Heart left ventricle (tissue), 16 donors: ENCODE data around the gene RNF130. TPM values are rescaled to one million over a fixed set of nuclear protein-coding genes. Genes with fewer than 3 reads are reported as not detected.

Experiments
- ATAC-seq, 4 donors: fragments of 200-7000 bp; cut with Tn5 transposase; one replicate each; pipeline ENCODE4 v1.9.1; 2020 to 2022; ENCODE audit warnings: moderate library complexity in 4 of 4, mild to moderate bottlenecking in 3 of 4, moderate number of reproducible peaks in 1 of 4
- DNase-seq, 5 donors: peaks; one replicate each; pipeline ENCODE4 v3.0.0-alpha.2; 2020
- H3K27ac ChIP-seq, 12 donors: fragments of 200-600 bp; sonication (generic) in 4 of 12; one replicate each; pipeline versions ENCODE4 v1.5.0 to v1.8.0; 2016 to 2022; ENCODE audit warnings: mild to moderate bottlenecking in 2 of 12
- H3K27me3 ChIP-seq, 9 donors: fragments of 200-600 bp; sonication (generic) in 2 of 9; one replicate each; pipeline versions ENCODE4 v1.5.1 to v1.8.0; 2016 to 2022; ENCODE audit warnings: mild to moderate bottlenecking in 3 of 9
- H3K36me3 ChIP-seq, 9 donors: fragments of 200-600 bp; sonication (generic) in 2 of 9; one replicate each; pipeline versions ENCODE4 v1.5.0 to v1.8.0; 2018 to 2022; ENCODE audit warnings: mild to moderate bottlenecking in 2 of 9
- H3K4me1 ChIP-seq, 12 donors: fragments of 200-600 bp; sonication (generic) in 4 of 12; one replicate each; pipeline versions ENCODE4 v1.5.0 to v1.8.0; 2016 to 2022; ENCODE audit warnings: mild to moderate bottlenecking in 3 of 12
- H3K4me3 ChIP-seq, 12 donors: fragments of 200-600 bp; sonication (generic) in 4 of 12; one replicate each; pipeline versions ENCODE4 v1.5.0 to v1.8.0; 2017 to 2022; ENCODE audit warnings: mild to moderate bottlenecking in 9 of 12, moderate library complexity in 4 of 12
- H3K9me3 ChIP-seq, 12 donors: fragments of 200-600 bp; sonication (generic) in 4 of 12; one replicate each; pipeline versions ENCODE4 v1.5.0 to v1.8.0; 2016 to 2022; ENCODE audit warnings: mild to moderate bottlenecking in 1 of 12
- POLR2A ChIP-seq, 2 donors: fragments of 450-650 bp; IDR thresholded peaks; one replicate each; pipeline ENCODE4 v1.6.1; 2017; ENCODE audit warnings: antibody characterized with exemption in 2 of 2, mild to moderate bottlenecking in 2 of 2, moderate library complexity in 2 of 2
- WGBS, 4 donors: extraction: QIAGEN DNeasy Blood & Tissue Kit in 2 of 4; methylation state at CpG; one replicate each; pipeline versions ENCODE4 v1.1.5 to v1.1.7; 2013 to 2018; 5-methylcytosine and 5-hydroxymethylcytosine counted together
- intact Hi-C, 10 donors: fragments of 100-400 bp; cut with DNase I; formaldehyde crosslinking; loops; one replicate each; pipeline versions ENCODE4 v1.11.1 to v1.14.2; 2022
- polyA plus RNA-seq, 2 donors: library from polyadenylated mRNA; stranded (reverse); fragments of 200-250 nt; gene quantifications; one replicate each; pipeline ENCODE4 v1.2.3, GENCODE V29; 2013
- total RNA-seq, 9 donors: library from RNA; depleted of rRNA in 2 of 9; stranded (reverse); fragments of >200 nt in 2 of 9; fragmentation: NEBNext Ultra II Directional in 3 of 9; extraction: Animal tissue kit (Norgen Biotek cat#: 25700) in 3 of 9; gene quantifications; one replicate each; pipeline versions ENCODE4 v1.1.0 to v1.2.4, GENCODE V29; 2016 to 2023
- TF ChIP-seq, protein P1 (sequence below), 12 donors: fragments of 200-600 bp; sonication (generic) in 4 of 12; IDR thresholded peaks; one replicate each; pipeline versions ENCODE4 v1.5.0 to v1.8.0; 2018 to 2022; ENCODE audit warnings: antibody characterized with exemption in 12 of 12, mild to moderate bottlenecking in 5 of 12
- donor health status: ischemic (EF 13 %, LVEDD 7.1; RV severe dilation, severe dysfunction).
- donor health status: healthy with polysubstance abuse.
- donor health status: DM: no; HTN: yes; CAD: no.
- donor health status: DM: no; HTN: no; CAD: no.
- donor health status: ischemic (EF 25% LVEDD 6.9; RV normal size, moderate dysfunction).
- donor health status: ischemic (EF 25% LVEDD 5.7; RV mildly dilated, moderate dysfunction).
- donor health status: healthy.
- donor health status: DM: yes; HTN: yes; CAD: no.
- donor health status: ischemic (EF 35%, LVEDD 5.7; RV mildly dilated, moderate dysfunction).
- donor health status: nonischemic (EF 11% LVEDD 7.7; RV severe dilation, severe dysfunction).
- donor health status: DM: yes; HTN: yes; CAD: no.
- donor health status: PGD.
- donor health status: ischemic (EF 29% LVEDD 5.4; RV normal size, mild dysfunction).
- donor health status: nonischemic (EF 23%, LVEDD 6.1; RV moderate dilation, normal function).

Gene RNF130
- total and polyA plus RNA-seq, 11 donors: 26.3 to 76.2 (median 38.7) TPM

DNA sequence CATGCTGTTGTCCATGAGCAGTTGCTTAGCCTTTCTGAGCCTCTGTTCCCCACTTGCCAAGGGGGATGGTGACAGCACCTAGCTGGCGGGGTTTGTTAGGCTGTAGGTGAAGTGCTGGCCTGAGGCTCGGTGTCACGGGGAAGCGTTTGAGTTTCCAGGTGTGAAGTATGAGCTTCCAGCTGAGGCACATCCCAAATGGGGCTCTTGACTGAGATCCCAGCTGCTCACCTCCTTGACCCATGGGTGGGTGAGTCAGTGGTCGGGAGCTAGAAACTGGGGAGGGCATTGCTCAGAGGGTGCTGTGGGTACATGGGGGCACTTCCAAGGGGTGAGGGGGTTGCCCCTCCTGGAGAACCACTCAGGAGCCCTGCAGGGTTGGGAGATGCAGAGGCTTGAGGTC lies 26.4 kb upstream of the RNF130 start:
- DNase-seq (no peak), ATAC-seq (no peak)
- H3K9me3 ChIP-seq: no peaks in the 10 kb centered on the region
- no peaks in the 10 kb centered on the region for H3K36me3 ChIP-seq
- 80 to 87% (median 86%) methylated on average over 4 to 5 of the region's 5 CpGs for WGBS, 4 donors
- peaks cover 0 to 12% (median 0%) of the 10 kb centered on the region in 12 donors for H3K4me1 ChIP-seq
- no peak for TF ChIP-seq POLR2A (IDR thresholded peaks at IDR 0.05)
- TF ChIP-seq, protein P1, sequence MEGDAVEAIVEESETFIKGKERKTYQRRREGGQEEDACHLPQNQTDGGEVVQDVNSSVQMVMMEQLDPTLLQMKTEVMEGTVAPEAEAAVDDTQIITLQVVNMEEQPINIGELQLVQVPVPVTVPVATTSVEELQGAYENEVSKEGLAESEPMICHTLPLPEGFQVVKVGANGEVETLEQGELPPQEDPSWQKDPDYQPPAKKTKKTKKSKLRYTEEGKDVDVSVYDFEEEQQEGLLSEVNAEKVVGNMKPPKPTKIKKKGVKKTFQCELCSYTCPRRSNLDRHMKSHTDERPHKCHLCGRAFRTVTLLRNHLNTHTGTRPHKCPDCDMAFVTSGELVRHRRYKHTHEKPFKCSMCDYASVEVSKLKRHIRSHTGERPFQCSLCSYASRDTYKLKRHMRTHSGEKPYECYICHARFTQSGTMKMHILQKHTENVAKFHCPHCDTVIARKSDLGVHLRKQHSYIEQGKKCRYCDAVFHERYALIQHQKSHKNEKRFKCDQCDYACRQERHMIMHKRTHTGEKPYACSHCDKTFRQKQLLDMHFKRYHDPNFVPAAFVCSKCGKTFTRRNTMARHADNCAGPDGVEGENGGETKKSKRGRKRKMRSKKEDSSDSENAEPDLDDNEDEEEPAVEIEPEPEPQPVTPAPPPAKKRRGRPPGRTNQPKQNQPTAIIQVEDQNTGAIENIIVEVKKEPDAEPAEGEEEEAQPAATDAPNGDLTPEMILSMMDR (IDR thresholded peaks at IDR 0.05): no peak
- no peak overlapping the region for H3K27ac ChIP-seq
- H3K4me3 ChIP-seq: no peak overlapping the region
- intact Hi-C loops: loop anchor here in 1 of 10 donors (10.0 kb wide), 1 partner anchor 183 kb away; no protein-coding TSS in a partner anchor
- peaks cover 0 to 14% (median 0%) of the 10 kb centered on the region in 9 donors for H3K27me3 ChIP-seq

DNA sequence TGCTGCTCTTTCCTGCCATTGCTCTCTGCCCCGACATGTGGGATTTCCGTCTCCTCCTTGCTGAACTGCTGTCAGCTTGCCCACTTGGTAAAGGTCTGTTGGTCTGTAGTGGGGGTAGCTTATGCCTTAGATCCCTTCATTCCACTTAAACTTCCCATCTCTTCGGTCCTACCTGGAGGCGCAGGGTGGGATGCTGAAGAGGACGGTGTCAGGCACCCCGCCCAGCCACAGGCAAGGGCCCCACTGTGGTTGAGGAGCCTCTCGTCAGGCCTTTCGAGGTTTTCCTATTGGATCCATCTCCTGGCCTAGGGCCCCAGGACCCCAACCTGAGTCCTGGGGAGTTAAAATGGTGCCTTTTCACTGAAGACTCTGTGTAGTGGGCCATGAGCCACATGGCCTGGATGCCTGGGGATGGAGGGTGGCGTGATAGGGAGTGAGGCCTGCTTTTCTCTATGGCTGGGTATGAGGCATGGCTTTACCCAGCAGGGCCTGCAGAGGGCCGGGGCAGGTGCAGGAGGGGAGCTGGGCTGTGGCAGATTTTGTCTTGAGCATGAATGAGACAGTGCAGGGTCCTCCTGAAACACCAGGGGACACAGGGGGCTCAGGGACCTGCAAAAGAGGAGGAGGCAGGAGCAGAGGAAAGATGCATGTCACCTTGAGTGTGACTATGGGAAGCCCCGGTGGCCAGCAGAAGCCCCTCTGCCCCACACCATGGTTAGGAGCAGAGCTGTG lies 25.8 kb upstream of the RNF130 start:
- TF ChIP-seq, protein P1 (IDR thresholded peaks at IDR 0.05): no peak
- no peak for TF ChIP-seq POLR2A (IDR thresholded peaks at IDR 0.05)
- DNase-seq (no peak), ATAC-seq (no peak)
- peaks cover 0 to 12% (median 0%) of the 10 kb centered on the region in 12 donors for H3K4me1 ChIP-seq
- WGBS, 4 donors: 86 to 93% (median 92%) methylated on average over 10 to 11 of the region's 11 CpGs
- no peaks in the 10 kb centered on the region for H3K36me3 ChIP-seq
- peaks cover 0 to 14% (median 0%) of the 10 kb centered on the region in 9 donors for H3K27me3 ChIP-seq
- no peak overlapping the region for H3K4me3 ChIP-seq
- no peak overlapping the region for H3K27ac ChIP-seq
- H3K9me3 ChIP-seq: no peaks in the 10 kb centered on the region
- intact Hi-C loops: loop anchor here in 1 of 10 donors (10.0 kb wide), 1 partner anchor 183 kb away; no protein-coding TSS in a partner anchor

DNA sequence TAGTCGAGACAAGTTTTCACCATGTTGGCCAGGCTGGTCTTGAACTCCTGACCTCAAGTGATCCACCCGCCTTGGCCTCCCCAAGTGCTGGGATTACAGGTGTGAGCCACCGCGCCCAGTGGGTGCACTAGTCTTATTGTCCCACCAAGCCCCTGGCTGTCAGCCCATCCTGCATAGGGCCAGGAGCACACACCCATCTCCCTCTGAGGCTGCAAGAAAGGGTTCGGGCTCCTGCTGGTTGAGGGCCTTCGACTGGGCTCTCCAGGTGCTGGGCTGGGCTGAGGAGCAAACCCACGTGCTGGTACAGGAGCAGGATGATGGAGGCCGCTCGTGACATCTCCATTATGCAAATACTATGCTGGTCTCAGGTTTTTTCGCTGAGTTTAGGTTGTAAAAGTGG lies 25.1 kb upstream of the RNF130 start:
- H3K9me3 ChIP-seq: no peaks in the 10 kb centered on the region
- H3K27me3 ChIP-seq: peaks cover 0 to 14% (median 0%) of the 10 kb centered on the region in 9 donors
- TF ChIP-seq, protein P1 (IDR thresholded peaks at IDR 0.05): no peak
- TF ChIP-seq POLR2A (IDR thresholded peaks at IDR 0.05): no peak
- no peak overlapping the region for H3K4me3 ChIP-seq
- intact Hi-C loops: loop anchor here in 1 of 10 donors (10.0 kb wide), 1 partner anchor 182 kb away; no protein-coding TSS in a partner anchor
- no peak overlapping the region for H3K27ac ChIP-seq
- no peak for ATAC-seq
- no peak for DNase-seq
- WGBS, 4 donors: 87 to 93% (median 89%) methylated on average over 8 to 10 of the region's 10 CpGs
- H3K4me1 ChIP-seq: peaks cover 0 to 12% (median 0%) of the 10 kb centered on the region in 12 donors
- H3K36me3 ChIP-seq: no peaks in the 10 kb centered on the region

DNA sequence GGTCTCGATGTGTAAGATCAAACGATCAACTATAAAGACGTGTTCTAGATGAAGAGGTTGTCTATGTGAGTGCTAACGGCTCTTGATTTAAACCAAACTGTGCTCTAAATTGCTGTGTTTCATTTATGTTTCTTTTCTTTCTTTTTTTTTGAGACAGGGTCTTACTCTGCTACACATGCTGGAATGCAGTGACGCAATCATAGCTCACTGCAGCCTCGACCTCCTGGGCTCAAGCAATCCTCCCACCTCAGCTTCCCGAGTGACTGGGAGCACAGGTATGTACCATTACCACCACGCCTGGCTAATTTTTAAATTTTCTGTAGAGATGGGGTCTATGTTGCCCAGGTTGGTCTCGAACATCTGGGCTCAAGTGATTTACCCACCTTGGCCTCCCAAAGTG lies 24.0 kb upstream of the RNF130 start:
- Histone ChIP-seq H3K4me1 (peaks cover 0 to 19% (median 5%) of the 10 kb centered on the region in 12 donors), H3K27me3 (peaks cover 0 to 5% (median 0%) of the 10 kb centered on the region in 9 donors), H3K4me3 (no peak overlapping the region), H3K9me3 (no peaks in the 10 kb centered on the region), H3K27ac (no peak overlapping the region), H3K36me3 (no peaks in the 10 kb centered on the region)
- TF ChIP-seq POLR2A (IDR thresholded peaks at IDR 0.05): no peak
- TF ChIP-seq, protein P1 (IDR thresholded peaks at IDR 0.05): no peak
- intact Hi-C loops: loop anchor here in 1 of 10 donors (10.0 kb wide), 1 partner anchor 181 kb away; no protein-coding TSS in a partner anchor
- ATAC-seq: no peak
- WGBS, 4 donors: 76 to 89% (median 86%) methylated on average over 9 of the region's 9 CpGs
- no peak for DNase-seq
